Liver (tissue), 9 donors: ENCODE measurements around the gene KL. TPM values are rescaled to one million over a fixed set of nuclear protein-coding genes. Genes with fewer than 3 reads are reported as not detected.

ENCODE experiments used
- DNase-seq: peaks from one replicate; pipeline ENCODE4 v3.0.0-alpha.2; 2017; ENCODE audit warnings: low spot score
- H3K27ac ChIP-seq, 2 donors: one replicate each; pipeline ENCODE4 v1.7.0; 2013; ENCODE audit warnings: inconsistent platforms in 2 of 2, low read length in 2 of 2, control low read depth in 1 of 2, low read depth in 1 of 2, mild to moderate bottlenecking in 1 of 2
- H3K27me3 ChIP-seq, 4 donors: one replicate each; pipeline versions ENCODE4 v1.6.1 to v1.7.0; 2013; ENCODE audit warnings: low read length in 3 of 4, inconsistent platforms in 1 of 4, mild to moderate bottlenecking in 1 of 4, moderate library complexity in 1 of 4; ENCODE audit not compliant: control insufficient read depth in 4 of 4, insufficient read depth in 4 of 4
- H3K36me3 ChIP-seq, 4 donors: one replicate each; pipeline versions ENCODE4 v1.6.1 to v1.7.0; 2013; ENCODE audit warnings: low read length in 3 of 4, mild to moderate bottlenecking in 3 of 4, low read depth in 1 of 4, moderate library complexity in 1 of 4; ENCODE audit not compliant: control insufficient read depth in 4 of 4, insufficient read depth in 3 of 4
- H3K4me1 ChIP-seq, 4 donors: one replicate each; pipeline versions ENCODE4 v1.6.1 to v1.7.0; 2013; ENCODE audit warnings: low read length in 3 of 4, mild to moderate bottlenecking in 3 of 4, moderate library complexity in 1 of 4; ENCODE audit not compliant: control insufficient read depth in 4 of 4, insufficient read depth in 4 of 4
- H3K4me3 ChIP-seq, 3 donors: one replicate each; pipeline versions ENCODE4 v1.6.1 to v1.7.0; 2013; ENCODE audit warnings: low read length in 3 of 3, control low read depth in 1 of 3, low read depth in 1 of 3, mild to moderate bottlenecking in 1 of 3
- H3K9ac ChIP-seq, 2 donors: one replicate each; pipeline ENCODE4 v1.7.0; 2013; ENCODE audit warnings: low read length in 2 of 2, mild to moderate bottlenecking in 2 of 2, moderate library complexity in 2 of 2, control low read depth in 1 of 2, low read depth in 1 of 2
- H3K9me3 ChIP-seq, 4 donors: one replicate each; pipeline versions ENCODE4 v1.6.1 to v1.7.0; 2013; ENCODE audit warnings: low read length in 3 of 4; ENCODE audit not compliant: control insufficient read depth in 4 of 4
- ATF3 ChIP-seq: IDR thresholded peaks from 2 replicates; pipeline ENCODE4 v1.6.1; 2016; ENCODE audit warnings: antibody characterized with exemption
- CTCF ChIP-seq: fragments of 150-350 bp; IDR thresholded peaks from 2 replicates; pipeline ENCODE4 v1.5.1; 2017; ENCODE audit warnings: improper control_type of control experiment, low read depth, low read length; ENCODE audit not compliant: missing input control
- EGR1 ChIP-seq, 2 donors: IDR thresholded peaks; 2 replicates each; pipeline ENCODE4 v1.6.1; 2016 to 2018; ENCODE audit warnings: antibody characterized with exemption in 2 of 2, low read depth in 2 of 2
- FOXA1 ChIP-seq: IDR thresholded peaks from 2 replicates; pipeline ENCODE4 v1.6.1; 2016; ENCODE audit warnings: antibody characterized with exemption
- GABPA ChIP-seq, 2 donors: IDR thresholded peaks in 1 of 2; conservative IDR thresholded peaks in 1 of 2; 2 replicates each; pipeline ENCODE4 v1.6.1; 2016; ENCODE audit warnings: antibody characterized with exemption in 2 of 2, mild to moderate bottlenecking in 1 of 2, moderate library complexity in 1 of 2
- HNF4A ChIP-seq, 2 donors: conservative IDR thresholded peaks; 2 replicates each; pipeline ENCODE4 v1.6.1; 2016; ENCODE audit warnings: antibody characterized with exemption in 2 of 2, mild to moderate bottlenecking in 2 of 2
- HNF4G ChIP-seq: IDR thresholded peaks from 2 replicates; pipeline ENCODE4 v1.6.1; 2016; ENCODE audit warnings: antibody characterized with exemption
- JUND ChIP-seq, 2 donors: IDR thresholded peaks; 2 replicates each; pipeline ENCODE4 v1.6.1; 2016; ENCODE audit warnings: antibody characterized with exemption in 2 of 2
- MAX ChIP-seq: IDR thresholded peaks from 2 replicates; pipeline ENCODE4 v1.6.1; 2016; ENCODE audit warnings: antibody characterized with exemption
- NR2F2 ChIP-seq: IDR thresholded peaks from 2 replicates; pipeline ENCODE4 v1.6.1; 2016; ENCODE audit warnings: antibody characterized with exemption
- RAD21 ChIP-seq, 2 donors: IDR thresholded peaks; 2 replicates each; pipeline ENCODE4 v1.6.1; 2016; ENCODE audit warnings: antibody characterized with exemption in 2 of 2, mild to moderate bottlenecking in 2 of 2
- REST ChIP-seq: IDR thresholded peaks from 2 replicates; pipeline ENCODE4 v1.6.1; 2016; ENCODE audit warnings: antibody characterized with exemption, mild to moderate bottlenecking
- TAF1 ChIP-seq: conservative IDR thresholded peaks from 2 replicates; pipeline ENCODE4 v1.6.1; 2016; ENCODE audit warnings: antibody characterized with exemption, mild to moderate bottlenecking
- YY1 ChIP-seq: IDR thresholded peaks from 2 replicates; pipeline ENCODE4 v1.6.1; 2016; ENCODE audit warnings: antibody characterized with exemption, mild to moderate bottlenecking
- ZBTB33 ChIP-seq: IDR thresholded peaks from 2 replicates; pipeline ENCODE4 v1.6.1; 2016; ENCODE audit warnings: antibody characterized with exemption
- WGBS: extraction: QIAGEN DNeasy Blood & Tissue Kit; methylation state at CpG from one replicate; pipeline ENCODE4 v1.1.7; 2013; 5-methylcytosine and 5-hydroxymethylcytosine counted together
- polyA plus RNA-seq, 2 donors: library from polyadenylated mRNA; stranded (reverse) in 1 of 2; unstranded in 1 of 2; fragments of 200-250 nt in 1 of 2; fragments of >200 nt in 1 of 2; fragmentation: Nextera tagmentation in 1 of 2; extraction: Ambion mirVana in 1 of 2; gene quantifications; one replicate each; pipeline versions ENCODE4 v1.2.1 to v1.2.3, GENCODE V29; 2013 to 2015
- total RNA-seq, 2 donors: library from RNA; depleted of rRNA; stranded (reverse); fragments of >200 nt; gene quantifications; one replicate each; pipeline ENCODE4 v1.2.3, GENCODE V29; 2014
- donor health status: healthy.
- donor health status: healthy.
- donor health status: healthy.
- donor health status: healthy.
- donor health status: healthy.

Gene KL
- total and polyA plus RNA-seq, 4 donors: 0.13 to 0.92 (median 0.28) TPM

GRCh38 chr13:32976912-32977311 lies 39.3 kb upstream of the KL start:
- WGBS: 93% methylated on average over 2 of the region's 2 CpGs
- no peak overlapping the region for H3K4me3 ChIP-seq

More at GRCh38 chr13:32976912-32977311, 39.3 kb upstream of the KL start:
- H3K9me3 ChIP-seq: no peaks in the 10 kb centered on the region
- DNase-seq: no peak
- H3K27ac ChIP-seq: no peak overlapping the region
- no peak overlapping the region for H3K9ac ChIP-seq
- no peaks in the 10 kb centered on the region for H3K4me1 ChIP-seq
- TF ChIP-seq JUND (IDR thresholded peaks at IDR 0.05) (no peak), GABPA (IDR thresholded peaks at IDR 0.05 in 1 of 2, conservative IDR thresholded peaks at IDR 0.05 in 1 of 2) (no peak), RAD21 (IDR thresholded peaks at IDR 0.05) (no peak), HNF4G (no peak), REST (no peak), EGR1 (IDR thresholded peaks at IDR 0.05; ENCODE audit: low read depth in 2 of 2) (no peak), NR2F2 (no peak), CTCF (no peak), YY1 (no peak), ATF3 (no peak), MAX (no peak), FOXA1 (no peak), TAF1 (no peak), HNF4A (conservative IDR thresholded peaks at IDR 0.05) (no peak), ZBTB33 (no peak)
- no peaks in the 10 kb centered on the region for H3K36me3 ChIP-seq
- H3K27me3 ChIP-seq: no peaks in the 10 kb centered on the region
